Mesendoderm (in vitro differentiated cells): ENCODE data around the gene HLA-DMB.
"Not testable (repeated sequence)": the region's sequence is repeated elsewhere in the genome, so short reads cannot be mapped to it uniquely, and the experiment has no call there.

ENCODE experiments used
- DNase-seq: peaks from one replicate; pipeline ENCODE4 v3.0.0; 2013
- H2AK5ac ChIP-seq: 2 replicates; pipeline ENCODE4 v1.6.1; 2013; ENCODE audit warnings: low read length, inconsistent platforms
- H2BK120ac ChIP-seq: 2 replicates; pipeline ENCODE4 v1.6.1; 2013; ENCODE audit warnings: low read depth, mild to moderate bottlenecking, low read length, moderate library complexity, mixed read lengths
- H2BK15ac ChIP-seq: replicated peaks from 2 replicates; pipeline ENCODE4 v1.6.1; 2013; ENCODE audit warnings: low read depth, mild to moderate bottlenecking, moderate library complexity
- H2BK5ac ChIP-seq: 2 replicates; pipeline ENCODE4 v1.6.1; 2013; ENCODE audit warnings: low read length, inconsistent platforms
- H3K18ac ChIP-seq: 2 replicates; pipeline ENCODE4 v1.6.1; 2013; ENCODE audit warnings: mild to moderate bottlenecking, low read length, mixed read lengths
- H3K23ac ChIP-seq: one replicate; pipeline ENCODE4 v1.6.1; 2013; ENCODE audit warnings: low read length
- H3K27ac ChIP-seq: 2 replicates; pipeline ENCODE4 v1.5.1; 2013; ENCODE audit warnings: low read depth, mild to moderate bottlenecking, inconsistent platforms, low read length, moderate library complexity
- H3K27me3 ChIP-seq: 2 replicates; pipeline ENCODE4 v1.6.1; 2013; ENCODE audit warnings: low read length, control low read depth, mild to moderate bottlenecking, inconsistent platforms; ENCODE audit not compliant: insufficient read depth, poor library complexity
- H3K36me3 ChIP-seq: 2 replicates; pipeline ENCODE4 v1.6.1; 2013; ENCODE audit warnings: low read length, inconsistent platforms; ENCODE audit not compliant: control insufficient read depth, insufficient read depth
- H3K4ac ChIP-seq: one replicate; pipeline ENCODE4 v1.6.1; 2013; ENCODE audit warnings: low read depth, mild to moderate bottlenecking, low read length, moderate library complexity
- H3K4me1 ChIP-seq: 2 replicates; pipeline ENCODE4 v1.6.1; 2013; ENCODE audit warnings: low read depth, low read length, inconsistent platforms; ENCODE audit not compliant: control insufficient read depth
- H3K4me2 ChIP-seq: 2 replicates; pipeline ENCODE4 v1.6.1; 2013; ENCODE audit warnings: low read length
- H3K4me3 ChIP-seq: 2 replicates; pipeline ENCODE4 v1.5.1; 2013; ENCODE audit warnings: mild to moderate bottlenecking, low read length
- H3K56ac ChIP-seq: one replicate; pipeline ENCODE4 v1.6.1; 2013; ENCODE audit warnings: low read length
- H3K79me1 ChIP-seq: 2 replicates; pipeline ENCODE4 v1.6.1; 2013; ENCODE audit warnings: low read length, inconsistent platforms
- H3K79me2 ChIP-seq: 2 replicates; pipeline ENCODE4 v1.6.1; 2013; ENCODE audit warnings: mild to moderate bottlenecking, low read length; ENCODE audit not compliant: control insufficient read depth, insufficient read depth
- H3K9ac ChIP-seq: 2 replicates; pipeline ENCODE4 v1.6.1; 2013; ENCODE audit warnings: low read length, inconsistent platforms
- H4K5ac ChIP-seq: one replicate; pipeline ENCODE4 v1.6.1; 2013; ENCODE audit warnings: low read length
- H4K8ac ChIP-seq: one replicate; pipeline ENCODE4 v1.6.1; 2013; ENCODE audit warnings: low read depth, mild to moderate bottlenecking, control low read depth, low read length, moderate library complexity
- WGBS: extraction: QIAGEN DNeasy Blood & Tissue Kit; methylation state at CpG from one replicate; pipeline ENCODE4 v1.1.7; 2013; ENCODE audit warnings: low lambda C conversion rate, missing lambda C conversion rate; ENCODE audit not compliant: insufficient coverage; ENCODE audit errors: extremely low coverage; 5-methylcytosine and 5-hydroxymethylcytosine counted together

HLA-DMB gene

DNA sequence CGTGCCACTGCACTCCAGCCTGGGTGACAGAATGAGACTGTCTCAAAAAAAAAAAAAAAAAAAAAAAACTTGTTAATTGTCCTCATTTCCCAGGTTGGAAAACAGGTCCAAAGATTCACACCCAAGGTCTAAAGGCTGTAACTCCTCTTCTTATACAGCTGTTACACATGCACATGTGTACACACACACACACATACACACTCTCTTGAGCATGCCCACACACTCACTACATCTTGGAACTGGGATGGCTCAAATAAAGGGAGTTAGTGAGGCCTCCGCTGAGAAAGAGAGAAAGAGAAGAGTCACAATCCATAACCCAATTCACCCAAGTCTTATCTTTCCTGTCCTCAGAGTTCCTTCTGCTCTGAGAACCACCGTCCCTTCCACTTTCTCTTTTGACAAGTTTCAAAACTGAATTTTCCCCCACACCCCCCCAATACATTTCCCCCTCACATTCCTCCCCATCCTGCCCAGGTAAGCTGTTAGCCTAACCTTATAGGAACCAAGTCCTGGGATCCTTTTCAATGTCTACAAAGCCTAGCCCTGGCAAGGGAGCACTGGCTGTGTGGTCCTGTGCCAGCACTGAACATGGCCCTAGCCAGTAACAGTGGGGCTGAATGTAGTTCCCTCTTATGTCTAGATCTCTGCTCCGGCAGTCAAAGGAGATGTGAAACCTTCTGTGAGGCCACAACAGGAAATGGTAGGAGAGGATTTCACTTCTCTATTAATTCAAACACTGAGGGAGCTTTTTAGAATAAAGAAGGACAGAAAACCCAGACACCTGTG lies 3.2 kb upstream of the HLA-DMB start:
- H3K27me3 ChIP-seq, result no peaks in the 10 kb centered on the region
- no peak overlapping the region for H4K8ac ChIP-seq
- H4K5ac ChIP-seq, result no peak overlapping the region
- WGBS, result no CpG with 5 or more reads among the region's 4 CpGs
- H3K36me3 ChIP-seq, result no peaks in the 10 kb centered on the region
- DNase-seq, result no peak
- no peak overlapping the region for H3K18ac ChIP-seq
- H3K79me2 ChIP-seq, result no peaks in the 10 kb centered on the region
- no peak overlapping the region for H2BK120ac ChIP-seq
- no peak overlapping the region for H3K4me2 ChIP-seq
- no peak overlapping the region for H3K4me3 ChIP-seq
- no peak overlapping the region for H2AK5ac ChIP-seq
- H3K4ac ChIP-seq, result no peak overlapping the region
- no peak overlapping the region for H3K23ac ChIP-seq
- no peak overlapping the region for H3K56ac ChIP-seq
- H3K9ac ChIP-seq, result no peak overlapping the region
- no peak overlapping the region for H2BK5ac ChIP-seq
- no peak overlapping the region for H2BK15ac ChIP-seq
- H3K79me1 ChIP-seq, result no peaks in the 10 kb centered on the region
- no peaks in the 10 kb centered on the region for H3K4me1 ChIP-seq
- H3K27ac ChIP-seq, result no peak overlapping the region

DNA sequence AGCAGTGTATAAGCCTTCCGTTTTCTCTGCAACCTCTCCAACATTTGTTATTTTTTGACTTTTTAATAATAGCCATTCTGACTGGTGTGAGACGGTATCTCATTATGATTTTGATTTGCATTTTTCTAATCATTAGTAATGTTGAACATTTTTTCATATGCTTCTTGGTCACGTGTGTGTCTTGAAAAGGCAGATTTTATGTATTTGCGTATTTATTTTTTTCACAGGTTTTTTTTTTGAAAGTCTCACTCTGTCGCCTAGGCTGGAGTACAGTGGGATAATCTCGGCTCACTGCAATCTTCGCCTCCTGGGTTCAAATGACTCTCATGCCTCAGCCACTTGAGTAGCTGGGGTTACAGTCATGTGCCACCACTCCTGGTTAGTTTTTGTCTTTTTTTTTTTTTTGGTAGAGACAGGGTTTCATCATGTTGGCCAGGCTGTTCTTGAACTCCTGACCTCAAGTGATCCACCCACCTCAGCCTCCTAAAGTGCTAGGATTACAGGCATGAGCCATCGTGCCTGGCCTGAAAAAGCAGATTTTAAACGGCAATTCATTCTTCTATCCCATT lies 1.8 kb upstream of the HLA-DMB start:
- not testable (repeated sequence) for H2BK120ac ChIP-seq, H2AK5ac ChIP-seq, H3K9ac ChIP-seq, H3K4me3 ChIP-seq, H3K36me3 ChIP-seq, H3K4me2 ChIP-seq, H3K27me3 ChIP-seq, H3K79me1 ChIP-seq, H3K4ac ChIP-seq, H3K56ac ChIP-seq, H2BK5ac ChIP-seq, H4K5ac ChIP-seq, H3K18ac ChIP-seq, H3K4me1 ChIP-seq, H3K79me2 ChIP-seq, H3K23ac ChIP-seq, H3K27ac ChIP-seq, H4K8ac ChIP-seq, H2BK15ac ChIP-seq, DNase-seq
- no CpG with 5 or more reads among the region's 9 CpGs for WGBS

DNA sequence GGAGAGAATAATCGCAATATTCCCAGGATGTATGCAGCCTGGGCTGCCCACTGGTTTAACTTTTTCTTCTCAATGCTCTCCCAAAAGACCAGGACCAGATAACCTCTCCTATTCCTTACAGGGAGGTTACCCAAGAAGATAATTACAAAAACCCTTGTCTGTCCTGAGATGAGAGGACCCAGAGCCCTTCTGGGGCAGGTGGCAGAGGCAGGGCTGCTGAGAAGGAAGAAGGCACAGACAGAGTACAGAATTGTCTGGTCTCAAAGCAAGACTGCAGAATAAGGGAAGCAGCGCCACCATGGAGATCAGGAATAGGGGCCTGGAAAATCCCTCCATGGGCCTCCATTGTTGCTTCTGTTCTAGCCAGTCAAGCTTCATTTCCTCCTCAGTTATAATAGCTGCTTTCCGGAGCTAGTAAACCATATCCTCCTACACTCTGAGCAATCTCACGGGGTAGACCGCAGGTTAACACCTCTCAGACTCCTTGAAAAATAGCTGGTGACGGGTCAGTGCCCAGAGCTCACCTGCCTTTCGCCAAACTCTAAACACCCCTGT lies 463 bp upstream of the HLA-DMB start:
- DNase-seq, result no peak
- H2BK120ac ChIP-seq, result no peak overlapping the region
- H3K79me1 ChIP-seq, result no peaks in the 10 kb centered on the region
- H3K56ac ChIP-seq, result no peak overlapping the region
- no CpG with 5 or more reads among the region's 7 CpGs for WGBS
- H3K79me2 ChIP-seq, result no peaks in the 10 kb centered on the region
- H4K5ac ChIP-seq, result no peak overlapping the region
- H3K4me3 ChIP-seq, result no peak overlapping the region
- no peak overlapping the region for H2BK15ac ChIP-seq
- H3K36me3 ChIP-seq, result no peaks in the 10 kb centered on the region
- no peak overlapping the region for H3K18ac ChIP-seq
- no peak overlapping the region for H3K23ac ChIP-seq
- no peak overlapping the region for H2AK5ac ChIP-seq
- no peaks in the 10 kb centered on the region for H3K27me3 ChIP-seq
- H4K8ac ChIP-seq, result no peak overlapping the region
- H3K27ac ChIP-seq, result no peak overlapping the region
- no peak overlapping the region for H3K9ac ChIP-seq
- no peak overlapping the region for H2BK5ac ChIP-seq
- H3K4me2 ChIP-seq, result no peak overlapping the region
- no peak overlapping the region for H3K4ac ChIP-seq
- H3K4me1 ChIP-seq, result no peaks in the 10 kb centered on the region

DNA sequence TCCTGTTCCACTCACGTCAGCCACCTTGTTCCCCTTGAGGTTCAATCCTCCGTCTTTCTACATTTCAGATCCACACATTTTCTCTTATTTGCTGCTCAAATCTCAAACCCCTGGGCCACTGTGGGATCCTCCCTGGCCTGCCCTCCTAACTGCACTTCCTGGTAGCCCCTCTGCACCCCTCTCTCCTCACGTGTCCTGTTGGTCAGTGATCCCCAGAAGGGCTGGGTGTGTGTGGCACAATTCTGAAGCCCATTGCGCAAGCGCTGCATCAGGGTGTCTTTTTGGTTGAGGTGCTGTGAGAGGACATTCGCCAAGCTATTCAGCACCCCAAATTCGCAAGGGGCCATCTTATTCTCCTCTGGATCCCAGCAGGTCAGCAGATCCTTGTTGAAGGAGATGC lies 2.3 kb downstream of the HLA-DMB start:
- no peak overlapping the region for H3K56ac ChIP-seq
- H3K36me3 ChIP-seq, result no peaks in the 10 kb centered on the region
- H3K9ac ChIP-seq, result no peak overlapping the region
- no peak overlapping the region for H4K5ac ChIP-seq
- no peaks in the 10 kb centered on the region for H3K79me2 ChIP-seq
- no CpG with 5 or more reads among the region's 7 CpGs for WGBS
- H3K4ac ChIP-seq, result no peak overlapping the region
- no peaks in the 10 kb centered on the region for H3K79me1 ChIP-seq
- H2AK5ac ChIP-seq, result no peak overlapping the region
- H2BK5ac ChIP-seq, result no peak overlapping the region
- H3K4me2 ChIP-seq, result no peak overlapping the region
- H3K27ac ChIP-seq, result no peak overlapping the region
- H3K4me3 ChIP-seq, result no peak overlapping the region
- DNase-seq, result no peak
- no peak overlapping the region for H3K23ac ChIP-seq
- no peak overlapping the region for H2BK120ac ChIP-seq
- H3K4me1 ChIP-seq, result no peaks in the 10 kb centered on the region
- no peak overlapping the region for H4K8ac ChIP-seq
- H3K18ac ChIP-seq, result no peak overlapping the region
- H2BK15ac ChIP-seq, result no peak overlapping the region
- no peaks in the 10 kb centered on the region for H3K27me3 ChIP-seq

DNA sequence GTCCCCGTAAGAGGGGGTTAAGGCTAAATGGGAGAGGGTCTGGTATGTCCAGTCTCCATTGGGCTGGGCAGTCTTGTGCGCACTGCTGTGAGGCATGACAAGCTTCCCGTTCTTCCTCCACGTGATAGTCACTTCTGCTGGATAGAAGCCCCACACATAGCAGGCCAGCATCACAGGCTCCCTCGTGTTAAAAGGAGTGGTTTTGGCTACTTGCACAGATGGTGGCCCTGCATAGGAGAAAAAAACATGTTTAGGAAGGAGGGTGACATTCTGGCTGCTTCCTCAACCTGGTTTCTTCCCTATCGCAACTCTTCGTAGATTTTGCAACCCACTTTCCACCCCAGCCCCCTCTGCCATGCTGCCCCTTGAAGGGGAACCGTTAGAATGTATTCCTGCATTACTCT lies 3.6 kb downstream of the HLA-DMB start:
- no peak for DNase-seq
- Histone ChIP-seq H2BK5ac (no peak overlapping the region), H3K4me1 (no peaks in the 10 kb centered on the region), H2BK120ac (no peak overlapping the region), H3K4ac (no peak overlapping the region), H3K36me3 (no peaks in the 10 kb centered on the region), H3K23ac (no peak overlapping the region), H2AK5ac (no peak overlapping the region), H3K79me2 (no peaks in the 10 kb centered on the region), H3K4me2 (no peak overlapping the region), H3K56ac (no peak overlapping the region), H3K18ac (no peak overlapping the region), H3K27ac (no peak overlapping the region), H3K27me3 (no peaks in the 10 kb centered on the region), H2BK15ac (no peak overlapping the region), H3K9ac (no peak overlapping the region), H3K79me1 (no peaks in the 10 kb centered on the region), H3K4me3 (no peak overlapping the region), H4K8ac (no peak overlapping the region), H4K5ac (no peak overlapping the region)
- no CpG with 5 or more reads among the region's 8 CpGs for WGBS
